GM18505 (cell line): ENCODE measurements around the gene DNAJC24.
"Not testable (repeated sequence)": the region's sequence is repeated elsewhere in the genome, so short reads cannot be mapped to it uniquely, and the experiment has no call there.

Experiments
- ATAC-seq: cut with Tn5 transposase; IDR thresholded peaks from one replicate; pipeline ENCODE4 v1.9.1; 2021; ENCODE audit not compliant: unreplicated experiment
- POLR2A ChIP-seq: IDR thresholded peaks from 4 replicates; pipeline ENCODE4 v1.6.1; 2011; ENCODE audit warnings: borderline replicate concordance; ENCODE audit not compliant: insufficient read depth, insufficient read length; ENCODE audit errors: extremely low read depth

The DNAJC24 gene, protein sequence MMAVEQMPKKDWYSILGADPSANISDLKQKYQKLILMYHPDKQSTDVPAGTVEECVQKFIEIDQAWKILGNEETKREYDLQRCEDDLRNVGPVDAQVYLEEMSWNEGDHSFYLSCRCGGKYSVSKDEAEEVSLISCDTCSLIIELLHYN

DNA sequence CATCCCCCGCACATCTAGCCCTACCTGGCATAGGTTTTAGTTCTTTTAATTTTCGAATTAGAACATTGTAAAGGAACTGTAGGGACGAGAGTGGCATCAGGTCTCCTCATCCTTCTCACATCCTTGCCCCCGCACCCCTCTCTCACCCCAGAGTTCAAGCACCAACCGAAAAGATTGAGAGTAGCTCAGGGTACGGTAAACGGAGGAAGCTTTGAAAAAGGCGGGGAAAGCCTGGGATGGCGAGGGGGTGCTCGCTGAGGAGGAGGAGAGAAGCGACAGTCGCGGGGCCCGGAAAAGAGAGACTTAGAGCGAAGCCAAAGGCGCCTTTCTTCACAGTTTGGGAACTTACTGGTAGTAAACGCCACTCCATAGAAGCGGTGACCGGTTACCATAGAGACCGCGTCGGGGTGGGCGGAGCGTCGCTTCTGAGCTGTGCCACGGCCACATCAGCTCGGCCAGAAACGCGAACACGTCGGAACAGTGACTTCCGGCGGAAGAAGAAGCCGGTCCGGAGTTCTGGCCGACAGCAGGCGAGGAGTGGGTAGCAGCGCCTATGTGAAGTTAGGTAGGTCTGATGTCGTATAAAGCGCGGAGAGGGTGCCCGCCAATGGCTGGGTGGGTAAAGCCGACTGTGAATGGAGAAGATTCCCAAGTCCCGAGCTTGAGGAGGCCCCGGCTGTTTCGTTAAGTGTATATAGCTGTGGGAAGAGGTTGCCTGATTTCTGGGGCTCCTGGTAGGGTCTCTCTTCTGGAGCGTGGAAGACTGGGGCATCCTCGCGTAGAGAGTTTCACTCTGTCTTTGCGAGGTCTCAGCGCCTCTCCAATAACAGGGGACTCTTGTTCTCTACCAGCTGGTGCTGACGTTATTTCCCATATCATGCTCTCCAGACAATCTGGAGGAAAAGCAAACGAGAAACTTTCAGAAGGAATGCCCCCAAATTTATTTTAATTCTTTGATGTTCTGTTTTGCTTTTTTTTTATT, at the start of gene DNAJC24, which contains the start of gene DCDC1:
TSS of gene DNAJC24 (plus strand) at position 513 of the 982 bp plus-strand sequence. CDS start 889 bp downstream, outside the sequence.
TSS of gene DCDC1 (minus strand) at position 392 of the 982 bp plus-strand sequence. CDS start 41,459 bp downstream, outside the sequence.
- peak; percentile 90 for TF ChIP-seq POLR2A
- ATAC-seq: peak; percentile 99

DNA sequence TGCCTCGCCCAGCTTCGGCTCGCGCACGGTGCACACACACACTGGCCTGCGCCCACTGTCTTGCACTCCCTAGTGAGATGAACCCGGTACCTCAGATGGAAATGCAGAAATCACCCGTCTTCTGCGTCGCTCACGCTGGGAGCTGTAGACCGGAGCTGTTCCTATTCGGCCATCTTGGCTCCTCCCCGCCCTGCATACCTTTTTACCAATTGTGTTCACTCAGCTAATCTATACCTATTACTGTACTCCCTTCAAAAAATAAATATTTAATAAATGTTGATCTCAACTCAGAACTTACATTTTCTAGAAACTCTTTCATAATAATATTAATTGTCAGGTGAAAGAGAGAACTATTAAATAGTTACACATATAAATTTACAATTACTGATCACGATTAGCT, 48.2 kb upstream of the DNAJC24 start:
- not testable (repeated sequence) for ATAC-seq

DNA sequence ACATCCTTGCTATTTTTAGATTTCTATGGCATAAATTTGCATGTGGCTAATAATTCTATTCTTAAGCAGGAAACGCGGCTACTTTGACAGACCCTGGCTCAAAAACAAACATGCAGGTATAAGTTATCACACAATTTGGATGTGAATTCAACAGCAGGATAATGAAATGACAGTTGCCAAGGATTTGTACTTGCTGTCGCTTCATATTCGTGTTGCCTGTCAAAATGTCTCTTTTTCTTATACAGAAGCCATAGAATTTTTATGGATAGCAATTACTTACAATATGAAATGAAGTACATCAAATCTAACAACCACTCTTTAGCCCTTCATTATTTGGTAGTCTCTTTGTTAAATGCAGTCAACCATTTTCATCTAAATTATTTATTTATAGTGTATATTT, 46.5 kb upstream of the DNAJC24 start:
- no peak for ATAC-seq
- no peak for TF ChIP-seq POLR2A

DNA sequence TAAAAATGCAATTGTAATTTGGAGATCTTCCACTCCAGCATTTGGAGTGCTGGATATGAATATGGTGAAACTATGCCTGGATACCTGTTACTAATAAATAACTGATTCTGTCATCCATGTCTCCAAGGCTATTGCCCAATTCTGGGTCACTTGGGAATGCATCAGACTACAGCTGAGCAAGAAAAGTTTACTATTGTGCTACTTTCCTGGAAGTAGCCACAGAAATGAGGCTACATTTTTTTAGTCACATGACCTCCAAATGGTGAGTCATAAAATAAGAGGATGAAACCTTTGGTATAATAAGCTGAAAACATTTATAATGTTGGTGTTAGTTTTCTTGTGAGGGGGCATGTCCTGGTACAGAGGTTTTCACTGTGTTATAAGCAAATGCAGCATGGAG, 44.5 kb upstream of the DNAJC24 start:
- ATAC-seq: no peak
- TF ChIP-seq POLR2A: no peak

DNA sequence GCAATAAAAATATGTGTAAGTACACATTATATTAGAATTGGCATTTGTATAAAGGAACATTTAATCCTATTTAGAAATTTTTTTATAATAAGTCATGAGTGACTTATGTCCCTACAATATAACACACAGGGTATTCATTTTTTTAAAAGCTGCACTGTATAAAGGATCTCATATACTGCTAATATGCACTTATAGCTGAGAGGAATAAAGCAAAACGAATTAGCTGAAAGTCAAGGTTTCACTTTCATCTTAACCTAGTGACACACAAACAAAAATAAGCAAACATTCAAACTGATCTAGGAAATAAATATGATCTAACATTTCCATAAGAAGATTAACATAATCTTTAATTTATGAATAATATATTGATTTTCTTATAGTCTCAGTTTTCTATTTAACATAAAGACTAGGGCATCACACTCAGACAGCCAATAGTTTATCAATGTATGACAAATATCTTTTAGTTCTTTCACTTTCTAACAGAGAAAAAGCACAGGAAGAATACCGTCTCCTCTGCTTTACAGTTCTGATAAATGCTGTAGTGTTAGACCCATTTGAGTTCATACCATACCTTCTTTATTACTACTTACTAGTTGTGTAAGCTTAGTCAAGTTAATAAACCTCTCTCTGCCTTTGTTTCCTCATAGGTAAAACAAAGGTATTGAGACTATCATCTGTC, 43.1 kb upstream of the DNAJC24 start:
- TF ChIP-seq POLR2A: no peak

DNA sequence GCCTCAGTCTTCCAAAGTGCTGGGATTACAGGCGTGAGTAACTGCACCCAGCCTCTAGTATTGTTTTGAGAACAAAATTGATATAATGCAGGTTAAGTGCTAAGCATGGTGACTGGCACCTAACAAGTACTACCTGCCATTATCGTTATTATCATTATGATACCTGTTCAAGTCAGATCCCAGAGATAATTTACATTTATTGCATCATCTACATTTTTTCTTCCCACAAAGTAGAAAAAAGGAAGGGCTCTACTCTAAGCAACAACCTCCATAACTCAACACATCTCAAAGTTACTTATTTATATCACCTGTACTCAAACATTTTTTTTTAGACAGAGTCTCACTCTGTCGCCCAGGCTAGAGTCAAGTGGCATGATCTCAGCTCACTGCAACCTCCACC, 42.2 kb upstream of the DNAJC24 start:
- no peak for ATAC-seq
- no peak for TF ChIP-seq POLR2A

More for the DNA sequence above, 43.1 kb upstream of the DNAJC24 start:
- peak; percentile 74 for ATAC-seq

DNA sequence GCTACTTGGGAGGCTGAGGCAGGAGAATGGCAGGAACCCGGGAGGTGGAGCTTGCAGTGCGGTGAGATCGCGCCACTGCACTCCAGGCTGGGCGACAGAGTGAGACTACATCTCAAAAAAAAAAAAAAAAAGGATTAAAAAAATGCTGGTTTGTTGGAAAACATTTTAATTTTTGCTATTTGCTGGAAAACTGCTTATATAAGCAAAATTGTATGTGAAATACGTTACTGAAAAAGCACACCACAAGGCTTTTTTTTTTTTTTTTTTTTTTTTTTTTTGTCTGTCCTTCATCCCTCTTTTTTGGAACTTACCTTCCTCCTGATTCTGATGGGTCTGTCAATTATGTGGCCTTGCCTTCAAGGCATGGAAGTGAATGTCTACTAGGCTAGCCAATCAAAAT, 41.0 kb upstream of the DNAJC24 start:
- ATAC-seq: no peak
- no peak for TF ChIP-seq POLR2A

DNA sequence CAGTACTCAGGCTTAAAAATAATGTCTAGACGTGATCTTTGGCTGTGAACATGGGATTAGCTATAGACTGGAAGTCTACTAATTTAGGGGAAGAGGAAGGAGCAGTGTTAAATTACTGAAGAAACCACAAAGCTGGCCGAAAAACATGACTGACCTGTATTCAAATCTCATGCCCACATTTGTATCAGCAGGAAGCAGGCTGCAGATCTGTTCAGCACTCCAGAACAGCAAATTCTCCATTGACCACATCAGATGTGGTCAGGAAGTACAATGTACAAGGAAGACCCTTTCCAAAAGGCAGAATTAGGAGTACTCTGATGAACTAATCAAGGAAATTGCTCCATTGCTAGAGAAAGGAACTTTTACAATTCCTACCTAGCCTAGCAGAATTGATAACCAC, 31.9 kb upstream of the DNAJC24 start:
- no peak for ATAC-seq
- no peak for TF ChIP-seq POLR2A

DNA sequence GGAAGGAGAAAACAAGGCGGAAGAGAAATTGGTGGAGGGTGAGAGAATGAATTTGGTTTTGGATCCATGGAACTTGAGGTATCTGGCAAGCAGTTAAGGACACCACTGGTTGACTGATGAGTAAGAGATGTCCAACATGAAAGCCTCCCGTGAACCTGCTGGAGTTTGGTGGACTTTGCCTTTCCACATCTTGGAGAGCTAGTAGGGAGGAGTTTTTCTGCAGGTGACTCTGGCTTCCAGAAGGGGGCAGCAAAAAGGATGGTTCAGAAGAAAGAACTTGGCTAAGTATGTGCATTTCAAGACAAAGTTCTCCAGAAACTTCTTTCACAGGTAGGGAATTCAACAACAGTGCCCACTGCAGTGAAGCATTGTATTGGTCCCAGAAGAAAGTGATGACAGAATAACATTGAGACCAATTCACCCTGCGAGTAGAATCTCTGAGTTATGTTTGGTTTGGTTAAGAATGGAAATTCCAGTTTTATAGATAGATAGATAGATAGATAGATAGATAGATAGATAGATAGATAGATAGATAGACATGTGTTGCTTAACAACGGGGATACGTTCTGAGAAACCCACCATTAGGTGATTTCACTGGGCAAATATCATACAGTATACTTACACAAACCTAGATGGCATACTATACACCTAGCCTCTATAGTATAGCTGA, 28.6 kb upstream of the DNAJC24 start:
- TF ChIP-seq POLR2A: no peak

DNA sequence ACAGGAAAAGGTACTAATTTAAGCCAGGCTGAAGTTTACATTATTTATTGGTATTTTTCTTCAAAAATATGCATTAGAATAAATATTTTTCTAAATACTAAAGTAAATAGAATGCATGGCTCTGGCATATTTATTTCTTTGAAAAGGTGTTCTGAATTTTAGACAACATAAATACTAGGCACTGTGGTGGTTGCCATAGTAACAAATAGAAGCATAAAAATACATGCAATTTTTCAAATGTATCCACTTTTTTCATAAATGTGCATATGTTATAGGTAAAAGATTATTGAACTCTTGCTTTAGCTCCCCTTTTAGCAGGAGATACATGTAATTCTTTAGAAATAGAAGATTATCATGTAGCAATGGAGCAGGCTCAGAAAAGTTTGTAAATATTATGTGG, 18.5 kb upstream of the DNAJC24 start:
- ATAC-seq: no peak
- no peak for TF ChIP-seq POLR2A

More for the DNA sequence above, 28.6 kb upstream of the DNAJC24 start:
- no peak for ATAC-seq

DNA sequence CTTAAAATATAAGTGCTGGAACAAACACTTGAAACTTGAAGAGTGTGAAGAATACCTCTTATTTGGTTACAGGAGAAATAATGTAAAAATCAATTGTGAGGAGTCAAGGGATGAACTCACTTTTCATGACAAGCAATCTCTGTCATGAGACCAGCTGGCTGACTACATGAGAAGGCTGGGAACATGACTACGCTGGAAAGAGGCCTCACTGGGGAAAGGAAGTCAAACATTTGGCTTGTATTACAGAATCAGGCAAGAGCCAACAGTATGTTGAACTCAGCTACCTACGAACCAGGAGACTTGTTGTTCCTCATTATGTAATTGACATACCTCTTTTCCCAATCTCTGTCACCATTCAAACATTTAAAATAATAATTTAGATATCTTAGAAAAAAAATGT, 14.5 kb upstream of the DNAJC24 start:
- no peak for ATAC-seq
- TF ChIP-seq POLR2A: no peak

DNA sequence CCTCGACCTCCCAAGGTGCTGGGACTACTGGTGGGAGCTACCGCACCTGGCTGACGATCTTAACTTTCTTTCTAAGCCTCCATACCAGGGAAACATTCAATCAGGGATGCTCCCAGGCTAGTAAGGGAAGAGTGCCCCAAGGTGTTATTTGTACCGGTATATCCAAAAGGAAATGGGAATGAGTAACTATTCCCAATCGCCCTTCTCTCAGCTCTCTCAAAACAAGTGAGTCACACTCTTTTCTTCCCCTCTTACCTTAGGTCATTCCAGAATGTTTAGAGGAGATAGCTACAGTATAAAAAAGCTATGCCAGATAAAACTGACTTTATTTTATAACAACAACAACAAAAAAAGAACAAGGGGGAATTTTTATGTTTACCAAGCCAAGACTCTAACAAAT, 13.8 kb upstream of the DNAJC24 start:
- no peak for ATAC-seq

DNA sequence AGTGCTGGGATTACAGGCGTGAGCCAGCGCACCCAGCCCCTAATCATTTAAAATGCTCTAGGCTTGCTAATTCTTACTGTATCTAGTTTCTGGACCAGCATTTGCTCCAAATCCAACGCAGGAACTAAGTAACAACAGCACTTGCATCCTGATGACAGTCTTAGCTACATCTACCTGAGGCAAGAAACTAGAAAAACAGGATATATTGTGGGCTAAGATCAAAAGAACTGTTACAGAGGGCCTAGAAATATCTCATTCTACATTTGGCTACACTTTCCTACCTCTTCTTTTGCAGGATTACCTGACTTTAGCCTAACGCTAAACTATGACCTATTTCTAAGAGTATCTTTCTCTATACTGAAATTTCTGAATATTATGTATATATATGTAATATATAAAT, 7.9 kb upstream of the DNAJC24 start:
- no peak for TF ChIP-seq POLR2A
- no peak for ATAC-seq

More for the DNA sequence above, 13.8 kb upstream of the DNAJC24 start:
- no peak for TF ChIP-seq POLR2A
